HG03039 (cell line): ENCODE results near the gene UGT1A6.
"Not testable (repeated sequence)": the region's sequence is repeated elsewhere in the genome, so short reads cannot be mapped to it uniquely, and the experiment has no call there.

ENCODE experiments used
- ATAC-seq: cut with Tn5 transposase; IDR thresholded peaks from one replicate; pipeline ENCODE4 v1.9.1; 2021; ENCODE audit warnings: mild to moderate bottlenecking, moderate library complexity; ENCODE audit not compliant: unreplicated experiment

Gene UGT1A6

GRCh38 chr2:233692648-233693047, at the start of gene UGT1A6:
Gene UGT1A6 (plus strand): TSS chr2:233692890. CDS start chr2:233693005, 115 bp downstream.
- ATAC-seq, result no peak

DNA sequence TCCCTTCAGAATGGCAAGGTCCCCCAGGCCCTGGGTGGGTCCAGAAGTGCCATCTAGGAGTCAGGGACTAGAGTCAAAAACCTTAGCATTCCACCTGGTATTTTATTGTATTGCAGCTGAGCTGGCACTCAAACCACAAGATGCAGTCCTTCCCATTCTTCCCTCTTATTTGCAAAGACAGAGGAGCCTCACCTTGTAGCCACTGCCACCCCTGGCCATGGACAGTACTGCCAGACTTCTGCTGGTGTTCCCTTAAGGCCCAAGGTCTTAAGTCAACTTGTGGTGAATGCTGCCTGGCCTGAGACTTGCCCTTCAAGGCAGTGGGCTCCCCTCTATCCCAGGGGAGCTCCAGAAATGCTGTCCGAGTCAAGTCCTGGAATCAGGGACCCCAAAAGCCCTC, 49.6 kb upstream of the UGT1A6 start:
- ATAC-seq, result no peak

DNA sequence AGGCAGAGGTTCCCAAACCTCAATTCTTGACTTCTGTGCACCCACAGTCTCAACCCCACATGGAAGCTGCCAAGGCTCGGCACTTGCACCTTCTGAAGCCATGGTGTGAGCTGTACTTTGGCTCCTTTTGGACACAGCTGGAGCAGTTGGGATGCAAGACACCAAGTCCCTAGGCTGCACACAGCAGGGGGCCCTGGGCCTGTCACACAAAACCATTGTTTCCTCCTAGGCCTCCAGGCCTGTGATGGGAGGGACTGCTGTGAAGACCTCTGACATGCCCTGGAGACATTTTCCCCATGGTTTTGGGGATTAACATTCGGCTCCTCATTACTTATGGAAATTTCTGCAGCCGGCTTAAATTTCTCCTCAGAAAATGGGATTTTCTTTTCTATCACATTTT, 46.7 kb upstream of the UGT1A6 start:
- ATAC-seq, result not testable (repeated sequence)

DNA sequence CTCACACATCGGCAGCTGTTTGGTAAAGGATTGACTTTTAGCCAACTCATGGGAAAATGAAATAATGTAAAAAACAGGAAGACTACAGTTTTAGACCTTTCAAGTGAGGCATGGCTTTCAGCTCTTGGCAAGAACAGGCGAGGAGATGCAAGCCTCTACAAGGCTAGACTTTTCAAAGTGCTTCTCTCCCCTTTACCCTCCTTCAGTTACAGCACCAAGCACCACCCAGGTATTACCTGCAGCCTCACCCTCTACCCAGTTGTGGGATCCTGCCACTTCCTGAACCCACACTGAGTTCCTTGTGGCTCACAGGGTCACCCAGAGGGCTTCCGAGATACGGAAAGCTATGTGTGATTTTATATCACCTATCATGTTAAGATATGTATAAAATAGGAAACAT, 41.7 kb upstream of the UGT1A6 start:
- ATAC-seq, result no peak

- ATAC-seq, result no peak
These were observed 41.3 kb upstream of the UGT1A6 start for GRCh38 chr2:233651430-233651829.

DNA sequence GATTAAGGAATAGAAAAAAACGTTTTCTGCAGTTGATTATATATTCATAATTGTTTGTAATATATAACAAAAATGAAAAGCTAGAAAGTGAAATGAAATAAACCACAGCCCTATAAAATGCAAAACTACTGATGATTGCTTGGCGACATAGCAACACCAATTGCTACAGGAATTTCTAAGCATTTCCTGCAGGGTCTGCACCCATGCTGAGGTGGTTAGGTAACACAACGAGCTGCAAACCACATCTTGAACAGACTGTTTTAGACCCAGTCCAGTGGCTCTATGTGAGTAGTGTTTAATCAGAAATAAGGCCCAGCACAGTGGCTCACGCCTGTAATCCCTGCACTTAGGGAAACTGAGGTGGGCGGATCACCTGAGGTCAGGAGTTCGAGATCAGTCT, 38.2 kb upstream of the UGT1A6 start:
- ATAC-seq, result no peak

GRCh38 chr2:233655043-233655442, 37.6 kb upstream of the UGT1A6 start:
- no peak for ATAC-seq

DNA sequence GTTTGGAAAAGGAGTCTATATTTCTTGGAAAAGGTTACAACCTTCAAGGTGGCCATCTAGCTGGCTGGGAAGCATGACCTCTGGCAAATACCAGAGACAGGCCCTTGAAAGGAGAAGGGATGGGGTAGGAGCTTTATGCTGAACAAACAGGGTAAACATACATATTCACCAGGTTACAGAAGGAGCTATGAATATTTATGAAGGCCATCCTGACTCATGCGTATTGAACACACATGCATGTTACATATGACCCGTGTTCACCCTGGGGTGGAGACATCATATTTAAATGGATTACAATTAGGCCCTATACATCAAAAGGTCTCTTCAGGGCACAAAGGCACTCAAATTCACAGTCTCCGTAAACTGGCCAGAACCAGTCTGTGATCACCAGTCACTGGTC, 36.7 kb upstream of the UGT1A6 start:
- not testable (repeated sequence) for ATAC-seq

GRCh38 chr2:233656443-233656842, 36.2 kb upstream of the UGT1A6 start:
- no peak for ATAC-seq

- ATAC-seq, result no peak
These were observed 34.1 kb upstream of the UGT1A6 start for GRCh38 chr2:233658610-233659009.

DNA sequence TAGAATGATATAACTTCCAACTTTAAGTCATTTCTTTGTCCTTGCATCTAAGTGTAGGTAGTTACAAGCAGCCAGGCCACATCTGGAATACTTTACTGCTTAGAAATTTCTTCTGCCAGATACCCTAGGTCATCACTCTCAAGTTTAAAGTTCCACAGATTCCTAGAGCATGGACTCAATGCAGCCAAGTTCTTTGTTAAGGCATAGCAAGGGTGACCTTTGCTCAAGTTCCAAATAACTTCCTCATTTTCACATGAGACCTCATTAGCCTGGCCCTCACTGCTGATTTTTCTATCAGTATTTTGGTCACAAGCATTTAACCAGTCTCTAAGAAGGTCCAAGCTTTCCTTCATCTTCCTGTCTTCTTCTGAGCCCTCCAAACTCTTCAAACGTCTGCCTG, 28.8 kb upstream of the UGT1A6 start:
- ATAC-seq, result no peak

DNA sequence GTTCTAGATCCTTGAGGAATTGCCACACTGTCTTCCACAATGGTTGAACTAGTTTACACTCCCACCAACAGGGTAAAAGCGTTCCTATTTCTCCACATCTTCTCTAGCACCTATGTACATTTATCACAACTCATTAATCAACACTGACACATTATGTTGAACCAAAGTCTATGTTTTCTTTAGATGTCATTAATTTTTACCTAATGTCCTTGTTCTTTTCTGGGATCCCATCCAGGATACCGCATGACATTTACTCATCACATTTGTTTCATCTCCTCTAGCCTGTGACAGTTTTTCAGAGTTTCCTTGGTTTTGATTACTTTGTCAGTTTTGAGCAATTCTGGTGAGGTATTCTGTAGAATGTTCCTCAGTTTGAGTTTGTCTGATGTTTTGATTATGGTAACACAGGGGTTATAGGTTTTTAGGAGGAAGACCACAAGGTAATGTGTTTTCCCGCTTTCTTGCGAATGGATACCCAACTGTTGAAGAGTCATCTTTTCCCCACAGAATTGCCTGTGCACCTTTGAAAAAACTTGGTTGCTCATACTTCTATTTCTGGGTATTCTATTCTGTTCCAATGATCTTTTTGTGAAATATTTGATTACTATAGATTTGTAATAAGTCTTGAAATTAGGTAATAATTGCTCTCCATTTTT, 24.0 kb upstream of the UGT1A6 start:
- ATAC-seq, result no peak

- ATAC-seq, result no peak
These were observed 21.2 kb upstream of the UGT1A6 start, which contains the start of gene UGT1A9 for GRCh38 chr2:233671290-233672161. Gene UGT1A9 (plus strand): TSS chr2:233671898. CDS start chr2:233671935, 37 bp downstream.

GRCh38 chr2:233672886-233673285, 19.8 kb upstream of the UGT1A6 start:
- no peak for ATAC-seq

DNA sequence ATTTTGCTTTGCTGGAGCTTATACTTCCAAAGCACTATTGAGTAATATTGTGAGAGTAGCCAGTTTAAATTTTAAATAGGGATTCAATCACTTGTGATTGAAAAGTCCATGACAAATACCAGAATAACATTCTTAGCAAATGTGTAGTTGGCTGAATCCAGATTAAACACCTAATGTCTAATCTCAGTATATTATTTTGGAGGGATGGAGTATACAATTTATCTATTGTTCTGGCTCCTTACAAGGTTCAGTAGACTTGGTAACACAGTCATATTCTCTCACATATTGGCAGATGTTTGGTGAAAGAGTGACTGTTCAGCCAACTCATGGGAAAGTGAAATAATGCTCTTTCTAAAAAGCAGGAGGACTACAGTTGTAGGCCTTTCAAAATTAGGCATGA, 18.8 kb upstream of the UGT1A6 start:
- ATAC-seq, result no peak

GRCh38 chr2:233674314-233674713, 18.4 kb upstream of the UGT1A6 start:
- ATAC-seq, result no peak

GRCh38 chr2:233674995-233675394, 17.7 kb upstream of the UGT1A6 start:
- no peak for ATAC-seq

DNA sequence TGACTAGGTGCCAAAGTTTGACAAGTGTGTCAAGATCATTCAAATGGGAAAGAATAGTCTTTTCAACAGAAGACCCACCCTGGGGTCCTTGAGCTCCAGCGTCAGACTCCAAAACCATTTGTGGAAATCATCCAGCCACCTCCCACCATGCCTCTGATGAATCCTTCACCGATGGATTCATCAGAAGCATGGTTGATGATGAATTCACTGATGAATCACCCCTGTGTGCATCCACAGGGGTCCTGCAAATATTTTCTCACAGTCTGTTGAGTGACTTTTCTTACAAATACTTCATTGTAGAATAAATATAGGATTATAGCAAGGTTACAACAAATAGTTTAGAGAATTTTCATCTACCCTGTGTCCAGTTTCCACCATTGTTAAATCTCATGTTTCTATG, 16.6 kb upstream of the UGT1A6 start:
- ATAC-seq, result no peak

DNA sequence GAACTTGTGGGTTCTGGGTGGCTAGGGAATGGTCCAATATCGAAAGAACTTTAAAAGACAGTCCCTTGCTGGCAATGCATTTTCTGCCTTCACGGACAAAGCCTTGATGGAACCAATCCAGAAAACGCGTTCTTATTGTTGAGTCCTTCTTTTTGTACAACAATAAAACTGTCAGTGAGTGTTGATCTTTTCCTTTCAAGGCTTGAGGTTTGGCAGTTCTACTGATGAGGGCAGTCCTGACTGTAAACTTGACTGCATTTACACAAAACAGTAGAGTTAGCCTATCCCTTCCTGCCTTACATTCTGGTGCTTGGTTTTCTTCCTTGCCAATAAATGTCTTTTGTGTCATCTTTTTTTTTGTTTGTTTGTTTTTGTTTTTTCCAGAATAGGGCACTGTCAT, 13.5 kb upstream of the UGT1A6 start:
- no peak for ATAC-seq

DNA sequence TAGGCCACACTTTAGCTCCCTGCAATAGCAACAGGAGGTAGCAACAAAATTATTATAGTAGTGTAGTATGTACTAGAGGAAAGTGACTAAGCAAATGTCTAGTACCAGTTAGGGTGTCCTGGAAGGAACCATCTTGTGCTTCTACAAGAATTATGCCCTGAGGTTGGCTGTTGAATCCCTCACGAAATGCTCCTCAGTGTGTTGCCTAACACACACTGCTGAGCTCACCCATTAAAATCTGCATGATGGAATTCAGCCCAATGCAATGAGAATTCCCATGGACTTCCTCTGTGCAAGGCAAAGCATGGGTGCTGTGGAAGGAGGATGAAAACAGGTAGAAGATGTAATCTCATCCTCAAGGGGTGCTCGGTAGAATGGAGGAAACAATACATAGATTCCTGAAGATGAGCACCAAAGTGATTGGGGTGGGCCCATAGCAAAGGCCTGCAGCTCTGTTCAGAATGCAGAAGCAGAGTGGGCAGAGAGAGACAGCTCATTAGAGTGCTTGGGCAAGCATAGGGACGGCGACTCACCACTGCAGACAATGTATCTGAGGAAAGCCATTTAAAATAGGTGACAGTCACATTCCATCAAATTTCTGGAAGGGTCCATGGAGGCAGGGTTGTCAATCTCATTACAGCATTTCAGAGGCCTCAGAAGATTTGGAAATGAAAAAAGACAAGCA, 12.2 kb upstream of the UGT1A6 start:
- no peak for ATAC-seq

GRCh38 chr2:233681521-233682099, 11.1 kb upstream of the UGT1A6 start, which contains the start of gene UGT1A7:
Gene UGT1A7 (plus strand): TSS chr2:233681901. CDS start chr2:233681938, 37 bp downstream.
- ATAC-seq, result no peak
